GM12864 (cell line): ENCODE measurements around the gene NDC80.

Source experiments
- DNase-seq: peaks from one replicate; pipeline ENCODE4 v3.0.0-alpha.2; 2011; ENCODE audit warnings: low read depth
- H3K4me3 ChIP-seq: 2 replicates; pipeline ENCODE4 v1.5.1; 2011; ENCODE audit warnings: mild to moderate bottlenecking, low read depth, low read length, control low read depth
- TF ChIP-seq, protein P1 (sequence below): IDR thresholded peaks from 2 replicates; pipeline ENCODE4 v1.5.1; 2011; ENCODE audit warnings: low read depth, mild to moderate bottlenecking, moderate library complexity, low read length, control low read depth, inconsistent platforms; ENCODE audit errors: missing control alignments

NDC80 gene

DNA sequence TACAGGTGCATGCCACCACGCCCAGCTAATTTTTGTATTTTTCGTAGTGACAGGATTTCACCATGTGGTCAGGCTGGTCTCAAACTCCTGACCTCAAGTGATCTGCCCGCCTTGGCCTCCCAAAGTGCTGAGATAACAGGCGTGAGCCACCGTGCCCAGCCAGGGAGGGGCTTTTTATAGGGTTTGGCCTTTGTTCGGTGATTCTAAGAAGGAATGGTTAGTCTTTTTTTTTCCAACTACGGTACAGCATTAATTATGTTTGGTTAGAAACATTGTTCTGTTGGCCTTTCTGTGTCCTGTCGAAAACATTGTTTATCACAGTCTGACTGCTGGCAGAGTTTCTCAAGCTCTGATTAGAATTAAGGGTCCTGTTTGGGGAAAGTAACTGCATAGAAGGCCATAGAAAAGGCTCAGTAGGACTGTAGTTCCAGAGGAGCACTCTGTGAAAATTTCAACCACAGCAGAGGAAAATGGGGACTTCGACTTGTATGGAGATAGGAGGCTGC is 64.8 kb downstream of the NDC80 start:
- TF ChIP-seq, protein P1, sequence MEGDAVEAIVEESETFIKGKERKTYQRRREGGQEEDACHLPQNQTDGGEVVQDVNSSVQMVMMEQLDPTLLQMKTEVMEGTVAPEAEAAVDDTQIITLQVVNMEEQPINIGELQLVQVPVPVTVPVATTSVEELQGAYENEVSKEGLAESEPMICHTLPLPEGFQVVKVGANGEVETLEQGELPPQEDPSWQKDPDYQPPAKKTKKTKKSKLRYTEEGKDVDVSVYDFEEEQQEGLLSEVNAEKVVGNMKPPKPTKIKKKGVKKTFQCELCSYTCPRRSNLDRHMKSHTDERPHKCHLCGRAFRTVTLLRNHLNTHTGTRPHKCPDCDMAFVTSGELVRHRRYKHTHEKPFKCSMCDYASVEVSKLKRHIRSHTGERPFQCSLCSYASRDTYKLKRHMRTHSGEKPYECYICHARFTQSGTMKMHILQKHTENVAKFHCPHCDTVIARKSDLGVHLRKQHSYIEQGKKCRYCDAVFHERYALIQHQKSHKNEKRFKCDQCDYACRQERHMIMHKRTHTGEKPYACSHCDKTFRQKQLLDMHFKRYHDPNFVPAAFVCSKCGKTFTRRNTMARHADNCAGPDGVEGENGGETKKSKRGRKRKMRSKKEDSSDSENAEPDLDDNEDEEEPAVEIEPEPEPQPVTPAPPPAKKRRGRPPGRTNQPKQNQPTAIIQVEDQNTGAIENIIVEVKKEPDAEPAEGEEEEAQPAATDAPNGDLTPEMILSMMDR: no peak
- H3K4me3 ChIP-seq: peak overlapping the region; percentile 0; the same call in 1 of the 2 replicates
- no peak for DNase-seq

DNA sequence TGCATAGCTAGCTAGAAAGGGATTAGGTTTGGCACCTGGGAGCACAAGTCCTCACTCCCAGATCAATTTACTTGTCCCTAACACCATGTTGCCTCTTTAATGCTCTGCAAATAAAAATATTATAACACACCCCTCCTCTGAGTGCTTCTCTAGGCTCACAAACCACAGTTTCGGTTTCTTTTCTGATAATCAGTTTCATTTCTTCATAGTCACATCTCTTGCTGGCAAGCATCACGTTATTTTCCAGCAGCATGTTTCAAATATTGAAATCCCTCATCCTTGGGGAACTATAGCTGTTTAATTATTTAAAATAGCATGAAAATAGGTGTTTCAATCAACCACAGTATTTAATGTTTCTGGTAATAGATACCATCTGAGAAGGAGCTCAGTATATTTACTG is 70.3 kb downstream of the NDC80 start:
- peak; percentile 77 for DNase-seq
- no peak overlapping the region; the same call in 1 of the 2 replicates for H3K4me3 ChIP-seq
- TF ChIP-seq, protein P1: no peak

DNA sequence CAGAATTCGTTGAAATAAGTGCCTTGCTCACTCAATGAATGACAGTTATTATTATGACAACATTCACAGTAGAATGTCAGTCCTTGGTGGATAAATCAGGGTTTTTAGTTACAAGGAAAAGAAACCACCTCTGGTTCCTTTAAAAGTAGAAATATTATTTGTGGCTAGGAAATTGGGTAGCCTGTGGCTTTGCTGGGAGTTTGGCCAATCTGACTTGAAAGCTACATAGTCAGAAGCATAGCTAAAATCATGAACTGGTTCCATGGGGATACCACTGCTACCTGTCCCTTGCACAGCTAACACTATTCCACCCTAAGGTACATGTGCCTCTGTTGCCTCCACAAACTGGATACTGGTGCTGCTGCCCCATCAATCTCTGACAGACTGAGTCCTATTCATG is 71.4 kb downstream of the NDC80 start:
- TF ChIP-seq, protein P1: no peak
- no peak overlapping the region for H3K4me3 ChIP-seq
- no peak for DNase-seq

DNA sequence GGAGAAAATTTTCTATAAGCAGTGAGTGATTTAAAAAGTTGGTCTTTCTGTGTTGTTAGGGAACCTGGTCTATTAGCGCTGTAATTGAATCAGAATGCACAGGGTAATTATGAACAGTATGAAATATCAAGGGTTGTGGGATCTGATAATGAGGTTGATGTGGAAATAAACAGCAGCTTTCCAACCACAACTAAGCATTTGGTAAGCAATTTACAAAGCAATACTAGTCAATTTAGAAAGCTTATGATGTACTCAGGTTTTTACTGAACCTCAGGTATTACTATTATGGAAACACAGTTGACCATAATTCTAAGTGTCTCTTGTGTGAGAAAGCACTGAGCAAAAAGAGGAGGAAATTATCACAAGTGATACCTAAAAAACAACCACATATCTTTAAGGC is 73.2 kb downstream of the NDC80 start:
- DNase-seq: no peak
- TF ChIP-seq, protein P1: no peak
- H3K4me3 ChIP-seq: no peak overlapping the region

DNA sequence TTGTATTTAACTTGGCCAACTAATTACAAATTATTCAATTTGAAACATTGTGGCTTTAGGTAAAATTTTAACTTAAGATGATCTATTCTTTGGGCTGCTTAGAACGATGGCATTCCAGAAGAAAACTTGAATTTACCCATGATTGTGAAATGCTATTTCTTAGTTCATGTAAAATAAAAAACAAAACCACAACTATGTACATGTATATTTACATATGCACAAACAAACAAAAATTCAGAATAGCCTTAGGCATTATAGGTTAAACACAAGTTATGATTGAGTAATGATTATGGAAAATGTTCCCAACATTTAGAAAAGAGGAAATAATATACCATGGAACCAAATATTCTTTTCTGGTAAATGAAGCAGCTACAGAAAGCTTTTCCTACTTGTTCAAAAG is 80.6 kb downstream of the NDC80 start:
- TF ChIP-seq, protein P1: no peak
- DNase-seq: no peak
- no peak overlapping the region for H3K4me3 ChIP-seq

DNA sequence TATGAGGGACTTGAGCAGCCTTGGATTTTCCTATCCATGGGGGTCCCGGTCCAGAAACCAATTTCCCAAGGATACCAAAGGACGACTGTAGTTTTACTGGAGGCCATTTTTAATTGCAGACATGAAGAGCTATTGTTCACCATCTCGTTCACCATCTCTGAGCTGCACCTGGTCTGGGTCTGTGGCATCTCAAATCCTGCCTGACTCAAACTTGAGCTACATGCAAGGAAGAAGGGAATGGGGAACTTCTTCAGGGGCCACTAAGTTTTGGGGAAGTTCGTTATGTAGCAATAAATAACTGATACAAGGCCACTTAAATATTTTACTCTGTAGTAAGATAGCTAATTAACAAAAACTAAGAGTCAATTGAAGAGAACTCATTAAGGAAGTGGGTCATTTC is 82.1 kb downstream of the NDC80 start:
- TF ChIP-seq, protein P1: no peak
- H3K4me3 ChIP-seq: no peak overlapping the region
- no peak for DNase-seq

DNA sequence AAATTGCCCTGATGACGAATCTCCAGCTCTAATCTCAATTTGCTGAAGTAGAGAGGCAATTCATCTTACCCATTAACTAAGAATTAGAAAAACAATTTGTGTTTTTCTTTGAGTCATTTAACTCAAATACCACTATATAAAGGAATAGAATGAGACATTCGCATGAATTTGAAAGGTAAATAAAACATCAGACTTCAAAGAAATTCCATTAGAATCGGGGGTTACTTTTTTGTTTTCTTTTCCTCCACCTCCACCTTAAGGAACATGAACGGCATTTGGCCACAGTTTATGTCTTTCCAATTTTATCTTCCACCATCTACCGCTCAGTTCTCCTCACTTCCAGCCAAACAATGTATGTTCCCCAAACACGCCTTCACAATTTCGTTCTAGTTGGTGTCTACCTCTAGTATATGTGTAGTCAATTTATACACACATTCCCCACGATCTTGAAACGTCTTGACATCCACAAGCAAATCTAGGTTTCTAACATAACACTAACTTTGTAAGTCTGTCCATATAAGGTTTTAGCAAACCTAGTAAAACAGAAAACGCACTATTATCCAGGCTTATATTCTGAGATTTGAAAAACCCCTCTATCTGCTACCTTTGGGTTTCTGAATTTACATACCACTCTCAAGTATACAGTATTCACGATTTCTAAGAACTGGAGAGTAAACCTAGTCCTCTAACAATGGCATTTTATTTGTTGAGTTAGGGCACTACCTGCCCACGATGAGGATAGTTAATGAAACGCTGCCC is 83.0 kb downstream of the NDC80 start:
- H3K4me3 ChIP-seq: peak overlapping the region; percentile 80
- DNase-seq: no peak
- TF ChIP-seq, protein P1: no peak
